HG03135 (cell line): Measurements from ENCODE around the gene RAB35.

ENCODE experiments used
- ATAC-seq: cut with Tn5 transposase; IDR thresholded peaks from one replicate; pipeline ENCODE4 v1.9.1; 2021; ENCODE audit warnings: mild to moderate bottlenecking, moderate library complexity; ENCODE audit not compliant: unreplicated experiment

Gene RAB35

GRCh38 chr12:120090206-120090605 is 26.3 kb downstream of the RAB35 start:
- ATAC-seq: no peak

GRCh38 chr12:120089796-120090195 is 26.8 kb downstream of the RAB35 start:
- no peak for ATAC-seq

- ATAC-seq: no peak
Observed at GRCh38 chr12:120089105-120089504, 27.4 kb downstream of the RAB35 start.

- ATAC-seq: peak; percentile 96
Observed at GRCh38 chr12:120086801-120087621, 29.5 kb downstream of the RAB35 start.

GRCh38 chr12:120085920-120086645 is 30.5 kb downstream of the RAB35 start:
- ATAC-seq: no peak

GRCh38 chr12:120081641-120082040 is 34.9 kb downstream of the RAB35 start:
- ATAC-seq: no peak

- ATAC-seq: no peak
Observed at GRCh38 chr12:120079411-120080400, 36.8 kb downstream of the RAB35 start.

- ATAC-seq: no peak
Observed at GRCh38 chr12:120078868-120079267, 37.7 kb downstream of the RAB35 start.

- no peak for ATAC-seq
Observed at GRCh38 chr12:120077260-120077659, 39.3 kb downstream of the RAB35 start.

- no peak for ATAC-seq
Observed at GRCh38 chr12:120076651-120077050, 39.9 kb downstream of the RAB35 start.

GRCh38 chr12:120075034-120075616 is 41.4 kb downstream of the RAB35 start:
- ATAC-seq: no peak

GRCh38 chr12:120072472-120073249 is 43.9 kb downstream of the RAB35 start:
- no peak for ATAC-seq

- ATAC-seq: no peak
Observed at GRCh38 chr12:120071493-120072020, 45.0 kb downstream of the RAB35 start.

- no peak for ATAC-seq
Observed at GRCh38 chr12:120069278-120069677, 47.3 kb downstream of the RAB35 start.

GRCh38 chr12:120067901-120068300 is 48.7 kb downstream of the RAB35 start:
- no peak for ATAC-seq

- ATAC-seq: no peak
Observed at GRCh38 chr12:120067084-120067869, 49.3 kb downstream of the RAB35 start.

- no peak for ATAC-seq
Observed at GRCh38 chr12:120066341-120066740, 50.2 kb downstream of the RAB35 start.

- ATAC-seq: no peak
Observed at GRCh38 chr12:120065472-120065871, 51.1 kb downstream of the RAB35 start.
